ENCODE measurements around the gene MACROH2A1.
A peak's percentile ranks its signal among the peaks of the same experiment; 100 is the strongest.

The MACROH2A1 gene

DNA sequence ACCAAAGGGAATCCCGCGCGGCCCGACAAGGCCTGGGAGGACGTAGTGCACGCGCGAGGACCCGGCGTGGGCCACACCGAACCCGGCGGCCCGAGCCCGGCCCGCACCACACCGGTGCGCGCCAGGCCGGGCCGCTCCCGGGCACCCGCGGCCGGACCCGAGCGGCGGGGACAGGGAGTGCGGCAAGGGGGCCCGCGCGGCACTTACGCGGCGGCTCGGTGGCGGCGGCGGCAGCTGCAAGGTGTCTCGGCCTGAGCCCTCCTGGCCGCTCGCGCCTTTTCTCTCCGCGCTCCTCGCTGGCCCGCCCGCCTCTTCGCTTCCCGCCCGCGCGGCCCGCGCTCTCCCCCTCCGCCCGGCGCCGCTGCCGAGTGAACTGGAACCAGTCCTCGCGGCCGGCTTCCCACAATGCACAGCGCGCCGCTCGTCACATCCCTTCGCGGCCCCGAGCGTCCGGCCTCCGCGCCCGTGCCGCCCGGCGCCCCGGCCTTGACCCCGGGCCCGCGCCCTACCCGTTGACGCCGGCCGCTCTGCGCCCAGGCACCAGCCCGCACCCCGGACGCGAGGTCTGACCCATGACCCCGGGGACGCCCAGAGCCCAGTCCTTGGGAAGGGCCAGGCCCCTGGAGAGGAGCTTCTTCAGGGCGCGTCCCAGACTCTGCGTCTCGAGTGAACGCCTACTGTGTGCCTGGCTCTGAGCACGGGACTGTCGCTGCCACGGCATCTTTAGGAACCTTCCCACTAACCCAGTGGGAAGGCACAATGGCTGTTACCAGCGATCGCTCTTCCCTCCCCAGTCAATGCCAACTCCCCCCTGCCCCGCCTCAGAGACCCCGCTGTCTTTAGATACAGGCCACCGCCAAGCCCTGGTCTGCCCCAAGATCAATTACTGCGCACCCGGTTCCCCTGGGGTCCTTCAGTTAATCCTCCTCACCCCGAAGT is at the start of gene MACROH2A1:
Gene MACROH2A1 (minus strand): TSS at position 377 of the 939 bp plus-strand sequence. CDS start 10,138 bp downstream, outside the sequence.
- ATAC-seq: peak; percentile 91
- DNase-seq: peak; percentile 89

DNA sequence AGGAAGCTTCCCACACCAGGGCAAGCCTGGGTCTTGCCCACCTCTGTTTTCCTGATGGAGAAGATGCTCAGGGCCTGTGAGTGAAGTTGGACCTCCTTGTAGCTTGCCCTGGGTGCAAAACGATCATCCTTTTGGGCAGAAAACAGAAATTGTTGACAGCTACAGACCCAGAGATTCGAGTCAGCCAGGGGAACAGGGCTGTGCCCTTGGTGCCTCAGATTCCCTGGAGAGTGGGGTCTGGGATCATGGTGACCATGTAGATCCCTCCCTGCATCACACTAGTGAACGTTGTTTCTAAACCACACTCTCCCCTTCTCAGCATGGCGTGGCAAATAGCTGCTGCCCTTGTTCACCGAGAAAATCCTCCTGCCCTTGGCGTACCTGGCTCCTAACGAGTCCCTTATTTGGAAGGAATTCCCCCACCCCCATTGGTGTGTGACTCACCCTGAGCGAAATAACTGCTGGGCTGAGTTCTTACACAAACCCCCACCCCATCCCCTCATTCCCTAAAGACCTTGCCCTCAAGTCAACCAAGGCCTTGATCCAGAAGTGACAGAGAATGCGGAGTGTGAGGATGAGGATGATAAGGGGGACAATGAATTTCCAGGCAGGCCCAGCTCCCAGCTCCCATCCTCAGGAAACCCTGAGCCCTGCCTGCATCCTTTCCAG is 49.2 kb upstream of the MACROH2A1 start:
- DNase-seq: no peak
- no peak for ATAC-seq

DNA sequence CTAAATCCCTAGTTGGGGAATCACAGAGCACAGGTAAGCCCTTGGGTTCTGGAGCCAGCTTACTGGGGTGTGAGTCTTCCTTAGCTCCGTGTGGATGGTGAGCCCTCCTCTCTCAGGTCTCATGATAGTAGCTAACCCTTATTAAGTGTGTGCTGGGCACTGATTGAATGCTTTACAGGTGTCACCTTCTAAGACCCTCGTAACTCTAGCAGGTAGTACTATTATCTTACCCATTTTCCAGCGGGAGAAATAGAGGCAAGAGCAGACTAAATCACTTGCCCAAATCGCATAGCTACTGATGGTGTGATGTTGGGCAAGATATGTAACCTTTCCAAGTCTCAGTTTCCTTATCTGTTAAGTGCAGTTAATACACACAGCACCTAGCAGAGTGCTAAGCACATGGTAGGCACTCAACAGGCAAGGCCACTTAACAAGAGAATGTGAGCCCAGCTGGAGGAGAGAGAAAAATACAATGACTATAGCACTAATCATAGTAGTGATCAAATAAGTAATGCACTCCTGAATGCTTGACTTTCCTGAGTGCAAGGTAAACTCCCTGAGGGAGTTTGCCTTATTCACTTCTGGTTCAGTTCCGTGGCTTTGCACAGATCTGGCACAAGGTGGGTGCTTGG is 48.4 kb upstream of the MACROH2A1 start, which contains the start of gene DCANP1:
Gene DCANP1 (minus strand): TSS at position 51 of the 632 bp plus-strand sequence. CDS start 240 bp downstream, outside the sequence.
- no peak for DNase-seq
- no peak for ATAC-seq

DNA sequence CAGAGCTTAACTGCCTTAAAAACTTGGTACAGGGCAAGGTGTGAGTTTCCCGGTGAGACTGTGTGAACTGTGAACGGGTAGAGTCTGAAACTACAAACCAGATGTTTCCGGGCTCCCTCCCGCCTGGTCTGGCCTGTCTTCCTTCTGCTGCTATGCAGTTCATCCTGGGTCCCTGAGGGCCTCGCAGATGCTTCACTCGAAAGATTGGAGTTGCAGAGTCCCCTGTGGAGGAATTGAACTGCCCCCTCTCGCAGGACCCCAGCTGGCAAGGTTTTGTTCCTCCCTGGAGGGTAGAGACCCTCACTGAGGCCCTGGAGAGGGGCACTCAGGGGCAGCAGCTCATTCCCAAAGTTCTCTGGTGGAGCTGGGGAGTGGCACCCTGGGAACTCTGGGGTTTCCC is 47.6 kb upstream of the MACROH2A1 start:
- DNase-seq: no peak
- no peak for ATAC-seq

DNA sequence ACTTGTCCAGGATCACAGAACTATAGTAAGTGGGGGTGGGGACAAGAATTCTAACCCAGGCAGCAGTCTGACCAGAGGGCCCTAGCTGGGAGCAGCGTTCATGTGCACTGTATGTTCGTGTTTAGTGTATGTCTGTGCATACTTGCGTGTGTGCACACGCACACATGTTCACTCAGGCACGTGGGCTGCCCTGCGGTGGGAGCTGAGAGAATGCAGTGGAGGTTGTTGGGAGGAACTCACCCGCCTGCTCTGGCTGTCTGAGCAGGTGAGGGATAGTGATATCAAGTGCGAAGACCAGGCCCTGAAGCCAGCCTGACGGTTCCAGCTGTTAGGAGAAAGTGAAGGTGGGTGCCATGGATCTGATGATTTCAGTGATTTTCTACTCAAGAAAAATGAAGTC is 47.2 kb upstream of the MACROH2A1 start:
- DNase-seq: no peak
- ATAC-seq: no peak

DNA sequence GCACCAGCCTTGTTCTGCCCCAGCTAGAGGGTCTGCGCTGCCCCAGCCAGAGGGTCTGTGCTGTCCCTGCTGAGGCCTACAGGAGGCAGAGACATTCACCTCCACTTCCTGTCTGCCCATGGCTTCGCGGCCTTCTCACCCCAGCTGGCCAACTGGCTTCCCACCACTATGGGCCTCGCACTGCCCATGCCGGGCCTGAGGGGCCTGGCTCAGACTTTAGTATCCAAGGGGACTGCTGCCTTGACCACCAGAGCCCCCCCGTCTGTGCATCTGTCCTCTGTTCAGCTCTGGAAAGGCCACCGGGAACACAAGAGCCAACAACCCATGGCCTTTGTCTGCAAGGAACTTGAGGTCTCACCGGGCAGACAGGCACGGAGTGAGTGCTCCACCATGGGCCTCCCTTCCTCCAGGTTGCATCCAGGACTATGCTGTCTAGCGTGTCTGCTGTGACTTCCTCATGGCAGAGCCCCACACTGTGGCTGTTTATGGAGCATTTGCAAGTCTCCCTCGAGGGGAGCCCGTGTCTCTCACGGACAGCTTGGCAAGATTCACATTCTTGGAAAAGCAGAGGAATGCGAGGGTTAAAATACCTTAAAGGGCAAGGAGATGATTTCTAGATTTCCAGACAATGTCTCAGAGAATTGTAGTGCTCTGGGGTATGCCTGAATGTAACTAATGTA is 46.4 kb upstream of the MACROH2A1 start:
- ATAC-seq (no peak), DNase-seq (no peak)

DNA sequence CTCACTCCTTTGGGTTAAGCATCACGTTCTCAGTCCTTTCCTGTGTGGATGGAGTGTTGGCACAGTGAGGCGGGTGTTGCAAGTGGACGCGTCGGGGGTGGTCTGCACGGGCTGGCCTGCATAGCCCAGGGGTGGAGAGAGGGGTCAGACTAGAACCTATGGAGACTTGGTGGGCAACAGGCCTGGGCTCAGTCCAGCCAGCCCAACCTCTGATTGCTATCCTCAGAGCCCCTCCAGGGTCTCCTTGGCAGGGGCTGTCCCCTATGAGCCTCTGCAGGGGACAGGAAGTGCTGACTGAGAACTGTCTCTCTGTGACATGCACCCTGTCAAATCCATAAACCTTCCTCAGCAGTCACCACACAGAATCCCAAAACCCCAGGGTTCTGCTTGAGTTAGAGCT is 45.9 kb upstream of the MACROH2A1 start:
- ATAC-seq (no peak), DNase-seq (no peak)

DNA sequence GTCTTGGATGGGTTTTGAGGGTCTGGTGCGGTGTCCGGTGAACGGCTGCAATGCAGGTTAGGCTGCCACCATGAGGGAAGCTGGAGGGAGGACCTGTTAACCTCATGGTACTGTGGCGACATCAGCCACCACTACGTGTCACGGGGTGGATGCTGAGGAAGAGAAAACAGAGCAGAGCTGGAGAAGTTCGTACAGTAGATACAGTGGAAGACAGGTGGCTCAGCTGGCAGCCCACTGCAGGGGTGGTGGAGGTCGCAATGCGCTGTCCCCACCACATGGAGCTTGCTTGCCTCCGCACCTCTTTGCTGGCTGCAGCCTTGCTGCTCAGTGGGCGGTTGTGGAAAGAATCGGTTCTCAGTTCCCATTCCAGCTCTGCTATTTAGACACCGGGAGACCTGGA is 45.3 kb upstream of the MACROH2A1 start:
- no peak for ATAC-seq
- no peak for DNase-seq

DNA sequence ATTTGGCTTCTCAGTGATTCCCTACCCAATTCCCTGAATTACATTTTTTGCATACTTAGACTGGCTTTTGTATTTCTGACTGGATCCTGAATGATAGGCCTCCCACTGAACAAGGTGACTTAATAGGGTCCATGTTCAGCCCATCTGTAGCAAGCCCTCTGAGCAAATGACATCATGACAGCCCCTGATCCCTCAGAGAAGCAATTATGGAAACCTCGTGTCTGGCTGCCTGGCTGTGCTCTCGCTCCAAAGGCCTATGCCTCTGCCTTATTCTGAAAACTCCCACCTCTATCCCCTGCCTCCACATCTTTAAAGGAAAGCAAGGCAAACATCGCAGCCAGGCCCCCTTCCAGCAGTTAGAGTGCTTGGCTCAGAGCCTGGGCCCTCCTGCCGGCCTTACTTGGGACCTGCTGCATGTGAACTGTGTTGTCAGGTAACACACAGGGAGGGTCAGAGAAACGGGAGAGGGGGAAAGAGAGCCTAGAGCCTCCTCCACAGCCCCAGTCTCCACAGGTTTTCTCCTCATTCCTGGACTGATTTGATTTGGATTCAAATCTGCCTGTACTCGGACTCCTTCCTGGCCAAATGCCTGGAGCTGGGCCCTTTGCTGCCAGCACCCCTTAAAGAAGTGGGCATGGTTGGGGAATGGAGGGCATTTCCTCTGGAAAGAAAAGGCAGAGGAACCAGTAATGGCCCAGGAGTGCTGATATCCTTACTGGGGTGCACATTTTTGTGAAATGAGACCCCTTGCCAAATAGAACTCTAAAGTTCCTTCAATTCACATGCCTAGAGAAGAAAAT is 44.3 kb upstream of the MACROH2A1 start:
- no peak for ATAC-seq
- no peak for DNase-seq

DNA sequence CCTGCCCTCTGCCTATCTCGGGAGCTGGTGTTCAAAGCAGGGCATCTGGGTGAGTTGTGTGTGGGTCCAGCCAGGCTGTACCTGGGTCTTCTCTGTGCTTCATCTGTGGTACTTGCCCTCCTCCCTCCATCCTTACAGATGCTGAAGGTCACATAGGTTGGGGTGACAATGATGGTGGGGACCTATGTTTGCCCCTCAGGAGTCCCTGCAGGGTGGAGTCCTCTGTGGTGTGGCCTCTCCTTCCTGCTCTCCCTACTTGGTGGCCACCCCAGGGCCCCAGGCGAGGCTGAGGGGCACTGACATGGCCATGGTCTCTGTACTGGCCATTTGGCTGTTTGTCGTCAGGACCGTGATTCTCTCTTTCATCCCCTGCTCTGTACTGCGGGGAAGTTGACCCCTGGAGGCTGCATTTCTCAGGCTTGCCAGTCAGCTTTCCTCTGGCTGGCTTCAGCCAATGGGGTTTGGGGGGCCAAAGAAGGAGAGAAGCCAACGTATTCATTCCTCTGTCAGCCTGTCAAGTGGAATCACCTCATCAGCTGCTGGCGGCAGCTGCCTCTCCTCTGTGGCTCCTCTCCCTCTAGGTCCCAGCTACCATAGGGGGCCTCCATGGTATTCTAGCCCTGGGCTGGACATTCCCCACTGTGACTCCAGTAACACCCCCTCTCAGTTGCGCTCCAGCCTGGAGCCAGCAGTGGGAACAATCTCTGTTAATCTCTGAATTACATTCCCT is 43.6 kb upstream of the MACROH2A1 start:
- ATAC-seq (no peak), DNase-seq (no peak)

DNA sequence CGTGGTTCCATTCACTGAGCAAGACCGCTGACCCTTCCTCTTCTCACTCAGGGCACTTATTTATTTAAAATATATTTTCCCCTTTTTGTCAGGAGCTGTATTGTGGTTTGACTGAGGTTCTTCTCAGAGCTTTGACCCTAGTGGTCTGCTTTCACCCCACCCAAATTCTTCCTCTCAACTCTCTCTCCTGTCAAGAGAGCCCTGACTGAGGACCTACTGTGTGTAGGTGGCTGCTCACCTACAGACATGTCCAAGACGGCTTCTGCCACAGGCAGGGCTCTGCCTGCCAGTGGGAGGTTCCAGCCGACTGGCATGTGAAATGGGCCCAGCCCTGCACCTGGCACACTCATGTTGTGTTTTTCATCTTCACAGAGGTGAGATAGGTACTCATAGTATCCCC is 42.9 kb upstream of the MACROH2A1 start:
- ATAC-seq (no peak), DNase-seq (no peak)

DNA sequence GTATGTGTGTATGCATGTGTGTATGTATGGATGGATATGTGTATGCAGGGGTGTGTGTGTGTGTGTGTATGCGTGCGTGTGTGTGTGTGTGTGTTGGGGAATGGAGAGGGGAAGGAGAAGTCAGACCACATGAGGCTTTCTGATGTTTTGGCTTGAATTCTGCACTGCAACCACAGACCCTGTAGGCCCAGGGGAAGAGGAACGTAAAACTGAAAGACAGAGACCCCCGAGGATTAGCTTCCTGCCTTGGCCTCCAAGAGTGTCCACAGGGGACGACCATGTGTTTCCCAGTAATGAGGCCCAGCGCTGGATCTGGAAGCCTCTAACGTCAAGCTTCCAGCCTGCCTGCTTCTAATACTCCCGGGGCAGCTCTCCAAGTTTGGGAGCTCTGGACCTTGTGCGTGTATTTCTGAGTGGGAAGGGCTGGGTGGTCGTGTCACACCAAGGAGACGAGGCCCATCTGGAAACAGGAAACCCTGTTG is 42.4 kb upstream of the MACROH2A1 start:
- DNase-seq: no peak
- ATAC-seq: no peak

DNA sequence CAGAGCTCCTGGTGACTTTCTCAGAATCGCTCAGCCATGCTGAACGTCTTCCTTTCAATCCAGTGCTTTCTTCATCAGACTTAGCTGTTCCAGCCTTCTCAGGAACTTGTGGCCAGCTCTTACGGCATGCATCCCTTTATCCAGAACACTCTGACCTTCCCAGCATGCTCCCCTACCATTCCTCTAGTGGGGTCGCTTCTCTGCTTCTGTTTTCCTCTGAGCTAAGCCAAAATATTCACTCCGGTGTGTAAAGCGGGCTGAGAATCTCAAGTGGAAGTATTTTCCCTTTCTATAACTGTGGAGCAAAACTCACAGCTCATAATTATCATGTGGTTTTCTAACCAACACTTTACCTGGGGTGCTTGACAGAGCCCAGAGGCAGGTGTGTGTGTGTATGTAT is 41.9 kb upstream of the MACROH2A1 start:
- ATAC-seq (no peak), DNase-seq (no peak)

DNA sequence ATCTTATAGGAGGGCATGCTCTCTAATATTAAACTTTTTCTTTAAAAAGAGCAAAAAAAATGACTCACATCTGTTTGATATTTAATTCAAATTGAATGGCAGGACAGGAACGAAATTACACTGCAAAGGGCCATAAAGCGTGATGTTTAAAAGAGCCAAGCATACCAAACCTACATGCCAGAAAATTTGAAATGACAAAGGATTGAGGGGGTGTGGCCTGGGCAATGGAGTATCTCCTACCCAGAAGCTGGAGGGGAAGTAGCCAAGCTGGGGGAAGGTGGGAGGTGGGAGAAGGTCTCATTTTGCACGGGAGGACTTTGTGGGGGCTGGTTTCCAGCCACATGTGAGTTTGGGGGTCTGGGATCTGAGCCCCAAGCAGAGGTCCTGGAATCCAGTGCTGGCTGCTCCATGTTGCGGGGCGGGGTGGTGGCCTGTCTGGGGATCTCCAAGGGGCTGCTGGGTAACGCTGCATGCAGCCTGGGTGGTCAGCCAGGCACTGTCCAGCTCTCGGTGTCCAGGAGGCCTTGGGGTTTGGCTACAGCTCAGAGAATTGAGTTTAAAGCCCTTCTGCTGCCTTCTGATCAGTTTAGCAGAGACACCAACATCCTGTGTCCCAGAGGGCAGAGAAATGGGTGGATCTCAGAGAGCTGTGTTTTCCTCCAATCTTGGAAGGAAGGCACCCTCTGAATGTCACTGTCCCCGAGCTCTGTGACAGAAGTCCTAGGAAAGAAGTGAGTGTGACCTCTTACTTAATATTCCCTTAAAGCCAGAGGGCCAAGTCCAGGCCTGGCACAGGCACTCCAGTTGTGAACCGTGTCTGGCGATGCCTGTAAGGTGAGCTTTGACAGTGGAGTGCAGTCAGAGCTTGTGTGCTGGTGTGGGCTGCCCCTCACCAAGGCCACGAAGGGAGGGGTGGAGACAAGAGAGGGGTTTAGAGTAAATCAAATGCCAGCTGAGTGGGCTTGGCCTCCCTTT is 40.5 kb upstream of the MACROH2A1 start:
- ATAC-seq: no peak
- DNase-seq: no peak

DNA sequence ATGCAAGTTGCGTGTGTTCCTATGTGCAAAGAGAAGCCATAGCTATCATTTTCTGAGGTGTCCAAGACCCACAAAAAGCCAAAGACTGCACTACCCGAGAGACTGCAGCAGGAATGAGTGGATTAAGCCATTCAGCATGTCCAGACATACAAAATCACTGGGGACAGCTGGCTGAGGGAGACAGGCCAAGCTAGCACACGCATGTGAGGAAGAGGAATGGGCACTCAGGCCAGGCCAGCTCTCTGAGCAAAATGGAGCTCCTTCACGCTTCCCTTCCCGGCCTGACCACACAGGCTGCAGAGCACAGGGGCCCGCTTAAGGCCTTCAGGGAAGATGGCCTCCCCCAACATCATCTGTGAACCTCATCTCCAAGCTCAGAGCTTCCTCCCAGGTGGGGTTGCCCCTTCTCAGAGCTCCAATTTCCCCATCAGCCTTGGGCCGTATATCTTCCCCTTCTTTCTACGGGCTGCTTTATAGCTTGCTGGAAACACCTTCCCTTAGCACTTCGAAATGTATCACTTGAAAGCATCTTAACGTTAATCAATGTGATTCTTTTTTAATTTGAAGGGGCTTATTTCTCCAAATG is 39.7 kb upstream of the MACROH2A1 start:
- ATAC-seq (no peak), DNase-seq (no peak)

DNA sequence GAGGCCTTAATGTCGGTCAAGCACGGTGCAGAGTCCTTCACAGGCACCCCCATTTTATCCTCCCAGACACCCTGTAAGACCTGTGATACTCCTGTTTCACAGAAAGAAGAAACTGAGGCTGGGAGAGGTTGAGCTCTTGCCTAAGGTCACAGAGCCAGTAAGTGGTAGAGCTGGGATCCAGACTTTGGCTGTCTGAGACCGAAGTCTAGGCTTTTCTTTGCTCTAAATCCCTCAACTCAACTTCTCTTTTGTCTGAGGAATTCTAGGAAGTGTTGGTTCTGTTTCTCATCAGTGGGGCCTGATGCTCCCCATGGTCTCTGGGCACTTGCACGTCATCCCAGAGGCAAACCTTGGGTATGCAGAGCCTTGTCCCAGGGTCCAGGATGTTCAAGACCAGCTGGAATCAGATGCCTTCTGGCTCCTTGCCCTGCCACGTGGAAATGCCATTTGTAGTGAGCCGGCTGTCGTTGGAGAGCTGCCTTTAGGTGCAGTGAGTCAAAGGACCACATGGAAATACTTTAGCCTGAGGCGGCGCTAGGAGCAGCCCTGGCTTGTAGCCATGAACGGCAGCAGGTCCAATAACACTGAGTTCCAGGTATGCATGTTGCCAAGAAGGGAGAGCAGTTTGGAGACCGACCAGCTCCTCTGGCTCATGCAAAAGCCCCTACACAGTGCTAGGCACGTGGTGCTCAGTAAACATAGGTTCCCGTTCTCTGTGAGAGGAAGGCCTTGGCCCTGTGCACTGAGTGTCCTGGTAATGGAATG is 38.9 kb upstream of the MACROH2A1 start:
- ATAC-seq (no peak), DNase-seq (no peak)

DNA sequence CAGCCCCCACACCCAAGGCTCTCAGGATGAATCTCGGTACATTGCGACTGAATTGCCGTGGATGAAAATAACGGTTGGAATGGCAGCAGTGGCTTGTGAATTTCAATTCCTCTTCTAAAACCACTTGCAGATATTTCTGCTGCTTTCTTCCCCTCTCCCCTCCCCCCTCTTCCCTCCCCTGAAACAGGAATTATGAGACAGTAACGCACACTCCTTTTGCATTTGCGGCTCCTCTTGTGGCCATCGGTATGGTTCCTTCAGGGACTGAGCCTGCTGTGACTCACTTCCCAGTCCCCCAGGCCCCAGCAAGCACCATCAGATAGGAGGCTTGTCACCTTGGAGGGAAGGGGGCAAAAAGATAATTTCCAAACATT is 38.4 kb upstream of the MACROH2A1 start:
- no peak for ATAC-seq

DNA sequence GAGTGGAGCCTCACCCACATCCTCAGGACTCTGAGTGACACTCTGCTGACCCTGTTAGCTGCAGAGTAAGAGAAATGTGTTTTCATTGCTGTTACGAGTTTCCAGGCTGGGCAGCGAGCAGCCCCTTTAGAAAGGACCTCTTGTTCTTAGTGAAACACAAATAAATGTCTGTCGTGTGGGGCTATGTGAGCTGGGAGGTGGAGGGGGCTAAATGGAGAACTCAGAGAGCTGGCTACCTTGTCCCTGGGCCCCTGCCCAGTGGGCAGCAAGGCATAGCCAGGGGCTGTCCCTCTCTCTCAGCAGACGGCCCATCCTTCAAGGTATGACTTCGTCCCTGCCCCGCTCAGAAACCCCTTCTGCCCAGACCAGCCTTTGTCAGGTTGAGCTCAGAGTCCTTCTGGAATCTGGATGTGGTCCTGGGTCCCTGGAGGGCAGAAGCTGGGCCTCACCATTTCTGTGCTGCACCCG is 38.0 kb upstream of the MACROH2A1 start:
- DNase-seq (no peak), ATAC-seq (no peak)

More for the DNA sequence above, 38.4 kb upstream of the MACROH2A1 start:
- DNase-seq: no peak
